ENCODE results near the gene B3GAT2.

Gene B3GAT2

GRCh38 chr6:70956191-70956450, 739 bp downstream of the B3GAT2 start (continued):
- TF ChIP-seq ZNF121 (tag by site-specific recombination; IDR thresholded peaks at IDR 0.05), result no peak
- peak; percentile 37; the same call in 1 of the 2 replicates for TF ChIP-seq KLF16 (tag by site-specific recombination; IDR thresholded peaks at IDR 0.05)
- no peak for TF ChIP-seq ZNF114 (tag by site-specific recombination; IDR thresholded peaks at IDR 0.05)
- no peak for TF ChIP-seq ZNF211 (tag by site-specific recombination; IDR thresholded peaks at IDR 0.05; ENCODE audit: low read depth)
- no peak for TF ChIP-seq TSHZ1 (tag by site-specific recombination; IDR thresholded peaks at IDR 0.05; ENCODE audit: borderline replicate concordance)
- no peak for TF ChIP-seq GFI1B (tag by site-specific recombination; IDR thresholded peaks at IDR 0.05)
- TF ChIP-seq SCRT2 (tag by site-specific recombination; IDR thresholded peaks at IDR 0.05), result 0 out of 2 replicates have a peak, but pooled peaks have one; percentile 11
- TF ChIP-seq ZNF558 (tag by site-specific recombination; IDR thresholded peaks at IDR 0.05), result no peak
- no peak for TF ChIP-seq ZNF112 (tag by site-specific recombination; IDR thresholded peaks at IDR 0.05)
- TF ChIP-seq ZNF155 (tag by site-specific recombination; IDR thresholded peaks at IDR 0.05), result no peak
- TF ChIP-seq ZBTB49 (tag by site-specific recombination; IDR thresholded peaks at IDR 0.05; ENCODE audit: low read depth), result no peak
- no peak for TF ChIP-seq KLF1 (tag by site-specific recombination; IDR thresholded peaks at IDR 0.05)
- TF ChIP-seq SP7 (tag by site-specific recombination; IDR thresholded peaks at IDR 0.05), result no peak
- peak; percentile 32; the same call in 1 of the 2 replicates for TF ChIP-seq ZXDB (tag by site-specific recombination; IDR thresholded peaks at IDR 0.05)
- TF ChIP-seq ZNF610 (tag by site-specific recombination; IDR thresholded peaks at IDR 0.05; ENCODE audit: borderline replicate concordance), result 0 out of 2 replicates have a peak, but pooled peaks have one; percentile 12
- no peak for TF ChIP-seq ZNF707 (tag by site-specific recombination; IDR thresholded peaks at IDR 0.05)
- TF ChIP-seq ZFP41 (tag by site-specific recombination; IDR thresholded peaks at IDR 0.05; ENCODE audit: borderline replicate concordance), result no peak
- TF ChIP-seq ZNF157 (tag by site-specific recombination; IDR thresholded peaks at IDR 0.05), result no peak
- TF ChIP-seq ZBTB44 (tag by site-specific recombination; IDR thresholded peaks at IDR 0.05), result no peak
- TF ChIP-seq, protein P1, sequence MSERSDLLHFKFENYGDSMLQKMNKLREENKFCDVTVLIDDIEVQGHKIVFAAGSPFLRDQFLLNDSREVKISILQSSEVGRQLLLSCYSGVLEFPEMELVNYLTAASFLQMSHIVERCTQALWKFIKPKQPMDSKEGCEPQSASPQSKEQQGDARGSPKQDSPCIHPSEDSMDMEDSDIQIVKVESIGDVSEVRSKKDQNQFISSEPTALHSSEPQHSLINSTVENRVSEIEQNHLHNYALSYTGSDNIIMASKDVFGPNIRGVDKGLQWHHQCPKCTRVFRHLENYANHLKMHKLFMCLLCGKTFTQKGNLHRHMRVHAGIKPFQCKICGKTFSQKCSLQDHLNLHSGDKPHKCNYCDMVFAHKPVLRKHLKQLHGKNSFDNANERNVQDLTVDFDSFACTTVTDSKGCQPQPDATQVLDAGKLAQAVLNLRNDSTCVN (tag by site-specific recombination; optimal IDR thresholded peaks at IDR 0.05), result peak; percentile 84
- TF ChIP-seq EGR2 (tag by site-specific recombination; IDR thresholded peaks at IDR 0.05; ENCODE audit: low read depth), result peak; percentile 92
- TF ChIP-seq ZNF548 (tag by site-specific recombination; IDR thresholded peaks at IDR 0.05), result no peak
- no peak for TF ChIP-seq ZNF837 (tag by site-specific recombination; IDR thresholded peaks at IDR 0.05)
- no peak for TF ChIP-seq ZNF623 (tag by site-specific recombination; IDR thresholded peaks at IDR 0.05)
- peak; percentile 92 for TF ChIP-seq ZNF777 (tag by site-specific recombination; IDR thresholded peaks at IDR 0.05; ENCODE audit: borderline replicate concordance)
- peak; percentile 20; the same call in 1 of the 2 replicates for TF ChIP-seq GLI4 (tag by site-specific recombination; IDR thresholded peaks at IDR 0.05)
- TF ChIP-seq, protein P2, sequence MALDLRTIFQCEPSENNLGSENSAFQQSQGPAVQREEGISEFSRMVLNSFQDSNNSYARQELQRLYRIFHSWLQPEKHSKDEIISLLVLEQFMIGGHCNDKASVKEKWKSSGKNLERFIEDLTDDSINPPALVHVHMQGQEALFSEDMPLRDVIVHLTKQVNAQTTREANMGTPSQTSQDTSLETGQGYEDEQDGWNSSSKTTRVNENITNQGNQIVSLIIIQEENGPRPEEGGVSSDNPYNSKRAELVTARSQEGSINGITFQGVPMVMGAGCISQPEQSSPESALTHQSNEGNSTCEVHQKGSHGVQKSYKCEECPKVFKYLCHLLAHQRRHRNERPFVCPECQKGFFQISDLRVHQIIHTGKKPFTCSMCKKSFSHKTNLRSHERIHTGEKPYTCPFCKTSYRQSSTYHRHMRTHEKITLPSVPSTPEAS (tag by site-specific recombination; IDR thresholded peaks at IDR 0.05), result no peak
- no peak for TF ChIP-seq REST (tag by site-specific recombination; IDR thresholded peaks at IDR 0.05)
- TF ChIP-seq ZFHX2 (tag by site-specific recombination; conservative IDR thresholded peaks at IDR 0.05), result peak; percentile 2; the same call in 1 of the 2 replicates
